IMR-90 (cell line): ENCODE data around the gene SCYGR1. TPM values are rescaled to one million over a fixed set of nuclear protein-coding genes. Genes with fewer than 3 reads are reported as not detected.

Source experiments
- ATAC-seq: fragments of 200-7000 bp; cut with Tn5 transposase; 2 replicates; pipeline ENCODE4 v1.9.1; 2020; ENCODE audit warnings: low read depth, mild to moderate bottlenecking, moderate library complexity
- BruUV-seq: library from RNA; stranded (reverse); fragments of 400-500 nt; replicated peaks from 2 replicates; lab custom pipeline; 2021; lab: Mats Ljungman, UMichigan
- CTCF ChIA-PET: fragments of 300-600 bp; formaldehyde crosslinking; extraction: SDS; loops from one replicate; lab custom pipeline; 2021; ENCODE audit warnings: antibody characterized with exemption; lab: Yijun Ruan, JAX
- POLR2A ChIA-PET: fragments of 300-600 bp; sonication (Branson Sonifier 250); formaldehyde crosslinking; loops from one replicate; lab custom pipeline; 2022; ENCODE audit warnings: antibody characterized with exemption; ENCODE audit not compliant: unreplicated experiment; lab: Charles Lee
- DNase-seq: peaks from one replicate; pipeline ENCODE4 v3.0.0; 2013
- H2AFZ ChIP-seq: replicated peaks from 2 replicates; pipeline ENCODE3; 2013; ENCODE audit warnings: low read length, mild to moderate bottlenecking; ENCODE audit not compliant: poor library complexity
- H2AK5ac ChIP-seq: 2 replicates; pipeline ENCODE4 v1.6.1; 2013; ENCODE audit warnings: low read depth, low read length, inconsistent platforms
- H2AK9ac ChIP-seq: replicated peaks from 2 replicates; pipeline ENCODE3; 2013; ENCODE audit warnings: mild to moderate bottlenecking, low read depth, low read length, moderate library complexity; ENCODE audit not compliant: poor library complexity
- H2BK120ac ChIP-seq: 2 replicates; pipeline ENCODE4 v1.6.1; 2013; ENCODE audit warnings: low read depth, low read length, inconsistent platforms
- H2BK15ac ChIP-seq: 3 replicates; pipeline ENCODE4 v1.6.1; 2013; ENCODE audit warnings: low read depth, low read length, inconsistent platforms
- H2BK20ac ChIP-seq: 2 replicates; pipeline ENCODE4 v1.6.1; 2013; ENCODE audit warnings: low read depth, mild to moderate bottlenecking, inconsistent platforms, low read length, moderate library complexity
- H2BK5ac ChIP-seq: 2 replicates; pipeline ENCODE4 v1.6.1; 2013; ENCODE audit warnings: mild to moderate bottlenecking, low read depth, low read length, inconsistent platforms; ENCODE audit not compliant: poor library complexity, severe bottlenecking
- H3K14ac ChIP-seq: replicated peaks from 2 replicates; pipeline ENCODE4 v1.6.1; 2013; ENCODE audit warnings: low read depth, low read length, inconsistent platforms
- H3K18ac ChIP-seq: 2 replicates; pipeline ENCODE4 v1.6.1; 2013; ENCODE audit warnings: low read depth, low read length, control low read depth
- H3K23ac ChIP-seq: 2 replicates; pipeline ENCODE4 v1.6.1; 2013; ENCODE audit warnings: low read depth, low read length, inconsistent platforms
- H3K27ac ChIP-seq: 2 replicates; pipeline ENCODE4 v1.5.1; 2013; ENCODE audit warnings: mild to moderate bottlenecking, control low read depth, low read length; ENCODE audit not compliant: insufficient read depth
- H3K27me3 ChIP-seq: 2 replicates; pipeline ENCODE4 v1.6.1; 2013; ENCODE audit warnings: low read length; ENCODE audit not compliant: control insufficient read depth, insufficient read depth
- H3K36me3 ChIP-seq: 2 replicates; pipeline ENCODE4 v1.6.1; 2013; ENCODE audit warnings: low read length, mixed read lengths; ENCODE audit not compliant: control insufficient read depth, insufficient read depth
- H3K4ac ChIP-seq: 2 replicates; pipeline ENCODE4 v1.6.1; 2013; ENCODE audit warnings: low read depth, low read length, inconsistent platforms
- H3K4me1 ChIP-seq: 2 replicates; pipeline ENCODE4 v1.6.1; 2013; ENCODE audit warnings: low read length, mixed read lengths; ENCODE audit not compliant: control insufficient read depth, insufficient read depth
- H3K4me2 ChIP-seq: 2 replicates; pipeline ENCODE4 v1.6.1; 2013; ENCODE audit warnings: low read depth, mild to moderate bottlenecking, control low read depth, low read length, moderate library complexity
- H3K4me3 ChIP-seq: 2 replicates; pipeline ENCODE4 v1.5.1; 2013; ENCODE audit warnings: low read depth, mild to moderate bottlenecking, control low read depth, low read length, moderate library complexity; ENCODE audit not compliant: insufficient read depth
- H3K56ac ChIP-seq: 2 replicates; pipeline ENCODE4 v1.6.1; 2013; ENCODE audit warnings: low read length, inconsistent platforms; ENCODE audit not compliant: insufficient read depth; ENCODE audit errors: extremely low read depth
- H3K79me1 ChIP-seq, 2 experiments: 2 replicates each; pipeline ENCODE4 v1.6.1; 2013; ENCODE audit warnings: low read length in 2 of 2, inconsistent platforms in 1 of 2, low read depth in 1 of 2
- H3K9ac ChIP-seq: 2 replicates; pipeline ENCODE4 v1.6.1; 2013; ENCODE audit warnings: low read depth, low read length, control low read depth
- H3K9me1 ChIP-seq: 2 replicates; pipeline ENCODE4 v1.6.1; 2013; ENCODE audit warnings: low read length, inconsistent platforms; ENCODE audit not compliant: insufficient read depth
- H3K9me3 ChIP-seq: 2 replicates; pipeline ENCODE4 v1.6.1; 2013; ENCODE audit warnings: low read length; ENCODE audit not compliant: control insufficient read depth, insufficient read depth
- H4K20me1 ChIP-seq: 2 replicates; pipeline ENCODE4 v1.6.1; 2013; ENCODE audit warnings: low read length, inconsistent platforms; ENCODE audit not compliant: insufficient read depth
- H4K5ac ChIP-seq: 2 replicates; pipeline ENCODE4 v1.6.1; 2013; ENCODE audit warnings: mild to moderate bottlenecking, low read depth, low read length, control low read depth
- H4K8ac ChIP-seq, 2 experiments: 2 replicates each; pipeline ENCODE4 v1.6.1; 2013; ENCODE audit warnings: low read depth in 2 of 2, low read length in 2 of 2, control low read depth in 1 of 2, inconsistent platforms in 1 of 2
- H4K91ac ChIP-seq: 2 replicates; pipeline ENCODE4 v1.6.1; 2013; ENCODE audit warnings: low read depth, low read length, inconsistent platforms; ENCODE audit not compliant: insufficient read depth
- BHLHE40 ChIP-seq: fragments of 150-350 bp; IDR thresholded peaks from 2 replicates; pipeline ENCODE4 v1.6.1; 2016; ENCODE audit warnings: mild to moderate bottlenecking, low read depth, low read length
- CEBPB ChIP-seq: IDR thresholded peaks from 2 replicates; pipeline ENCODE4 v1.6.1; 2012; ENCODE audit warnings: low read depth, low read length, improper control_type of control experiment
- CHD1 ChIP-seq: IDR thresholded peaks from 2 replicates; pipeline ENCODE4 v1.6.1; 2012; ENCODE audit warnings: low read depth, low read length, improper control_type of control experiment
- FOS ChIP-seq: fragments of 150-350 bp; IDR thresholded peaks from 2 replicates; pipeline ENCODE4 v1.6.1; 2016; ENCODE audit warnings: low read depth, low read length
- MAFK ChIP-seq: IDR thresholded peaks from 2 replicates; pipeline ENCODE4 v1.6.1; 2012; ENCODE audit warnings: low read depth, low read length, improper control_type of control experiment
- MAZ ChIP-seq: IDR thresholded peaks from 2 replicates; pipeline ENCODE4 v1.6.1; 2012; ENCODE audit warnings: low read depth, mild to moderate bottlenecking, low read length, improper control_type of control experiment, moderate library complexity, borderline replicate concordance
- MXI1 ChIP-seq: IDR thresholded peaks from 2 replicates; pipeline ENCODE4 v1.6.1; 2012; ENCODE audit warnings: low read depth, mild to moderate bottlenecking, low read length, moderate library complexity, borderline replicate concordance
- NFE2L2 ChIP-seq: fragments of 150-350 bp; IDR thresholded peaks from 2 replicates; pipeline ENCODE4 v1.6.1; 2016; ENCODE audit warnings: low read depth, mild to moderate bottlenecking, low read length
- POLR2A ChIP-seq: IDR thresholded peaks from 2 replicates; pipeline ENCODE4 v1.6.1; 2012; ENCODE audit warnings: mild to moderate bottlenecking, low read depth, low read length
- RAD21 ChIP-seq: IDR thresholded peaks from 2 replicates; pipeline ENCODE4 v1.6.1; 2012; ENCODE audit warnings: low read length, improper control_type of control experiment
- RCOR1 ChIP-seq: IDR thresholded peaks from 2 replicates; pipeline ENCODE4 v1.6.1; 2012; ENCODE audit warnings: mild to moderate bottlenecking, low read length, improper control_type of control experiment; ENCODE audit not compliant: insufficient replicate concordance
- RFX5 ChIP-seq: IDR thresholded peaks from 2 replicates; pipeline ENCODE4 v1.8.0; 2012; ENCODE audit warnings: low read depth, mild to moderate bottlenecking, low read length, moderate library complexity
- SMC3 ChIP-seq: fragments of 150-350 bp; IDR thresholded peaks from 2 replicates; pipeline ENCODE4 v1.6.1; 2016; ENCODE audit warnings: low read depth, mild to moderate bottlenecking, antibody characterized with exemption, low read length, moderate library complexity
- WGBS, 2 experiments: methylation state at CpG; one replicate each; pipeline versions ENCODE4 v1.1.5 to v1.1.7; 2013; ENCODE audit warnings: missing lambda C conversion rate in 2 of 2; ENCODE audit not compliant: insufficient read length in 1 of 2; ENCODE audit errors: extremely low coverage in 2 of 2; 5-methylcytosine and 5-hydroxymethylcytosine counted together
- dilution Hi-C: fragments of 300-500 bp; cut with HindIII; formaldehyde crosslinking; loops from one replicate; pipeline ENCODE4 v1.14.3; 2018; ENCODE audit warnings: low sequenced_read_pairs; ENCODE audit not compliant: unreplicated experiment
- in situ Hi-C: fragments of 300-500 bp; cut with MboI; formaldehyde crosslinking; loops from 3 replicates; pipeline ENCODE4 v1.14.3; 2019; ENCODE audit warnings: low sequenced_read_pairs, inconsistent platforms, mixed read lengths
- intact Hi-C: fragments of 100-400 bp; cut with micrococcal nuclease; formaldehyde crosslinking; loops from 2 replicates; pipeline ENCODE4 v1.10.0; 2022
- polyA plus RNA-seq, 3 experiments: library from polyadenylated mRNA; depleted of rRNA; stranded (reverse); fragments of >200 nt; gene quantifications; 2 replicates each; pipeline ENCODE4 v1.2.3, GENCODE V29; 2012; ENCODE audit warnings: low replicate concordance in 1 of 3
- total RNA-seq: library from RNA; depleted of rRNA; stranded (reverse); fragments of >200 nt; gene quantifications from 2 replicates; pipeline ENCODE4 v1.2.3, GENCODE V29; 2012
- TF ChIP-seq, protein P1 (sequence below): fragments of 150-350 bp; IDR thresholded peaks from 2 replicates; pipeline ENCODE4 v1.6.1; 2016; ENCODE audit warnings: low read depth, mild to moderate bottlenecking, low read length, moderate library complexity, borderline replicate concordance
- TF ChIP-seq, protein P2 (sequence below): conservative IDR thresholded peaks from 2 replicates; pipeline ENCODE4 v1.5.1; 2012; ENCODE audit warnings: mild to moderate bottlenecking, low read depth, low read length, improper control_type of control experiment
- TF ChIP-seq, protein P3 (sequence below): fragments of 150-350 bp; IDR thresholded peaks from 2 replicates; pipeline ENCODE4 v1.6.1; 2017; ENCODE audit warnings: mild to moderate bottlenecking, antibody characterized with exemption, low read length, low read depth

Gene SCYGR1
- total and polyA plus RNA-seq, 2 of the 4 experiments (the other 2 are of a cell fraction) = not detected

- in situ Hi-C loops = no loop called here
Observed at GRCh38 chr2:227370092-227370491, 17.7 kb downstream of the SCYGR1 start.

More at GRCh38 chr2:227370092-227370491, 17.7 kb downstream of the SCYGR1 start:
- Histone ChIP-seq H3K36me3 (no peaks in the 10 kb centered on the region), H2BK15ac (no peak overlapping the region), H4K20me1 (no peaks in the 10 kb centered on the region), H3K23ac (no peak overlapping the region), H3K9ac (no peak overlapping the region), H3K4me1 (peaks cover 13% of the 10 kb centered on the region), H3K27me3 (no peaks in the 10 kb centered on the region), H3K14ac (no peak overlapping the region), H3K4me2 (no peak overlapping the region), H4K8ac (no peak overlapping the region; a peak in 1 of 4 replicates), H2AK9ac (no peak overlapping the region), H2AFZ (no peak overlapping the region), H2BK20ac (no peak overlapping the region), H3K56ac (no peak overlapping the region), H3K27ac (no peak overlapping the region; the same call in 1 of the 2 replicates), H3K9me1 (peaks cover 8% of the 10 kb centered on the region), H3K79me1 (no peaks in the 10 kb centered on the region), H3K4me3 (no peak overlapping the region), H4K5ac (no peak overlapping the region), H3K18ac (no peak overlapping the region; the same call in 1 of the 2 replicates), H2BK120ac (no peak overlapping the region), H3K9me3 (no peaks in the 10 kb centered on the region), H2BK5ac (peak overlapping the region; percentile 38), H2AK5ac (no peak overlapping the region), H3K4ac (no peak overlapping the region), H4K91ac (no peak overlapping the region; the same call in 1 of the 2 replicates)
- no peak for ATAC-seq
- DNase-seq = no peak
- TF ChIP-seq RFX5 (no peak), FOS (no peak), BHLHE40 (no peak), MXI1 (no peak), CHD1 (no peak), MAZ (no peak), POLR2A (no peak), NFE2L2 (no peak), CEBPB (no peak), SMC3 (no peak), RAD21 (no peak), MAFK (no peak), RCOR1 (no peak)
- TF ChIP-seq, protein P1, sequence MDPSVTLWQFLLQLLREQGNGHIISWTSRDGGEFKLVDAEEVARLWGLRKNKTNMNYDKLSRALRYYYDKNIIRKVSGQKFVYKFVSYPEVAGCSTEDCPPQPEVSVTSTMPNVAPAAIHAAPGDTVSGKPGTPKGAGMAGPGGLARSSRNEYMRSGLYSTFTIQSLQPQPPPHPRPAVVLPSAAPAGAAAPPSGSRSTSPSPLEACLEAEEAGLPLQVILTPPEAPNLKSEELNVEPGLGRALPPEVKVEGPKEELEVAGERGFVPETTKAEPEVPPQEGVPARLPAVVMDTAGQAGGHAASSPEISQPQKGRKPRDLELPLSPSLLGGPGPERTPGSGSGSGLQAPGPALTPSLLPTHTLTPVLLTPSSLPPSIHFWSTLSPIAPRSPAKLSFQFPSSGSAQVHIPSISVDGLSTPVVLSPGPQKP = no peak
- TF ChIP-seq, protein P2, sequence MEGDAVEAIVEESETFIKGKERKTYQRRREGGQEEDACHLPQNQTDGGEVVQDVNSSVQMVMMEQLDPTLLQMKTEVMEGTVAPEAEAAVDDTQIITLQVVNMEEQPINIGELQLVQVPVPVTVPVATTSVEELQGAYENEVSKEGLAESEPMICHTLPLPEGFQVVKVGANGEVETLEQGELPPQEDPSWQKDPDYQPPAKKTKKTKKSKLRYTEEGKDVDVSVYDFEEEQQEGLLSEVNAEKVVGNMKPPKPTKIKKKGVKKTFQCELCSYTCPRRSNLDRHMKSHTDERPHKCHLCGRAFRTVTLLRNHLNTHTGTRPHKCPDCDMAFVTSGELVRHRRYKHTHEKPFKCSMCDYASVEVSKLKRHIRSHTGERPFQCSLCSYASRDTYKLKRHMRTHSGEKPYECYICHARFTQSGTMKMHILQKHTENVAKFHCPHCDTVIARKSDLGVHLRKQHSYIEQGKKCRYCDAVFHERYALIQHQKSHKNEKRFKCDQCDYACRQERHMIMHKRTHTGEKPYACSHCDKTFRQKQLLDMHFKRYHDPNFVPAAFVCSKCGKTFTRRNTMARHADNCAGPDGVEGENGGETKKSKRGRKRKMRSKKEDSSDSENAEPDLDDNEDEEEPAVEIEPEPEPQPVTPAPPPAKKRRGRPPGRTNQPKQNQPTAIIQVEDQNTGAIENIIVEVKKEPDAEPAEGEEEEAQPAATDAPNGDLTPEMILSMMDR = no peak
- TF ChIP-seq, protein P3, sequence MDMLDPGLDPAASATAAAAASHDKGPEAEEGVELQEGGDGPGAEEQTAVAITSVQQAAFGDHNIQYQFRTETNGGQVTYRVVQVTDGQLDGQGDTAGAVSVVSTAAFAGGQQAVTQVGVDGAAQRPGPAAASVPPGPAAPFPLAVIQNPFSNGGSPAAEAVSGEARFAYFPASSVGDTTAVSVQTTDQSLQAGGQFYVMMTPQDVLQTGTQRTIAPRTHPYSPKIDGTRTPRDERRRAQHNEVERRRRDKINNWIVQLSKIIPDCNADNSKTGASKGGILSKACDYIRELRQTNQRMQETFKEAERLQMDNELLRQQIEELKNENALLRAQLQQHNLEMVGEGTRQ = no peak
- no TSS peak for BruUV-seq
- WGBS, 2 experiments = 100% methylated on average over 1 of the region's 8 CpGs; no CpG with 5 or more reads in 1 of the 2 experiments
- CTCF ChIA-PET = interaction anchor here (0.6 kb wide), 1 partner anchor 446 kb away, joined by 4 read pairs; no protein-coding TSS in a partner anchor
- dilution Hi-C loops = no loop called here
- intact Hi-C loops = no loop called here
- POLR2A ChIA-PET = no interaction called here
